Tibial nerve (tissue), 4 donors: ENCODE data around the gene DPEP2. TPM values are rescaled to one million over a fixed set of nuclear protein-coding genes. Genes with fewer than 3 reads are reported as not detected.
"Not testable (repeated sequence)": the region's sequence is repeated elsewhere in the genome, so short reads cannot be mapped to it uniquely, and the experiment has no call there.

Source experiments
- DNase-seq, 2 donors: peaks; one replicate each; pipeline ENCODE4 v3.0.0-alpha.2; 2019; ENCODE audit warnings: low spot score in 2 of 2
- H3K27ac ChIP-seq, 4 donors: fragments of 200-600 bp; sonication (generic) in 3 of 4; one replicate each; pipeline ENCODE4 v1.5.1; 2017 to 2019; ENCODE audit warnings: mild to moderate bottlenecking in 1 of 4
- H3K27me3 ChIP-seq, 2 donors: fragments of 200-600 bp; sonication (generic) in 1 of 2; one replicate each; pipeline versions ENCODE4 v1.5.1 to v1.6.0; 2017 to 2019
- H3K36me3 ChIP-seq, 3 donors: fragments of 200-600 bp; sonication (generic); one replicate each; pipeline ENCODE4 v1.5.1; 2018 to 2019
- H3K4me1 ChIP-seq, 4 donors: fragments of 200-600 bp; sonication (generic) in 3 of 4; one replicate each; pipeline ENCODE4 v1.5.1; 2017 to 2019
- H3K4me3 ChIP-seq, 4 donors: fragments of 200-600 bp; sonication (generic) in 3 of 4; one replicate each; pipeline ENCODE4 v1.5.1; 2017 to 2019; ENCODE audit warnings: mild to moderate bottlenecking in 1 of 4, moderate library complexity in 1 of 4
- H3K9me3 ChIP-seq, 4 donors: fragments of 200-600 bp; sonication (generic) in 3 of 4; one replicate each; pipeline ENCODE4 v1.5.1; 2017 to 2019
- CTCF ChIP-seq, 5 experiments: fragments of 200-600 bp in 3 of 5; fragments of 450-650 bp in 2 of 5; sonication (generic) in 3 of 5; IDR thresholded peaks; one replicate each; pipeline ENCODE4 v1.5.1; 2016 to 2019; ENCODE audit warnings: antibody characterized with exemption in 5 of 5, mild to moderate bottlenecking in 3 of 5, moderate library complexity in 2 of 5
- EP300 ChIP-seq, 2 donors: sonication (generic); formaldehyde crosslinking; IDR thresholded peaks; one replicate each; pipeline ENCODE4 v1.6.1; 2017; ENCODE audit warnings: antibody characterized with exemption in 2 of 2, mild to moderate bottlenecking in 1 of 2
- POLR2A ChIP-seq, 2 donors: fragments of 450-650 bp; IDR thresholded peaks; one replicate each; pipeline ENCODE4 v1.6.1; 2017; ENCODE audit warnings: antibody characterized with exemption in 2 of 2, mild to moderate bottlenecking in 2 of 2, moderate library complexity in 2 of 2
- WGBS, 2 donors: methylation state at CpG; one replicate each; pipeline ENCODE4 v1.1.5; 2018; 5-methylcytosine and 5-hydroxymethylcytosine counted together
- total RNA-seq, 4 donors: library from RNA; depleted of rRNA; stranded (reverse); fragments of >200 nt; gene quantifications; one replicate each; pipeline ENCODE4 v1.1.0, GENCODE V29; 2016

DPEP2 gene
- total RNA-seq, 4 donors from 2014 or later: 1.0 to 12.6 (median 3.8) TPM

GRCh38 chr16:67996666-67997065, 2.6 kb downstream of the DPEP2 start:
- no peak for DNase-seq
- no peaks in the 10 kb centered on the region for H3K36me3 ChIP-seq
- H3K4me3 ChIP-seq: no peak overlapping the region
- no peak overlapping the region for H3K27ac ChIP-seq
- no peaks in the 10 kb centered on the region for H3K27me3 ChIP-seq
- no peak for TF ChIP-seq CTCF (IDR thresholded peaks at IDR 0.05)
- no peak for TF ChIP-seq POLR2A (IDR thresholded peaks at IDR 0.05)
- no peak for TF ChIP-seq EP300 (IDR thresholded peaks at IDR 0.05)
- WGBS, 2 donors: 86 to 88% methylated on average over 5 of the region's 5 CpGs
- H3K9me3 ChIP-seq: no peaks in the 10 kb centered on the region
- peaks cover 0 to 21% (median 11%) of the 10 kb centered on the region in 4 donors for H3K4me1 ChIP-seq

- 70 to 72% methylated on average over 5 of the region's 5 CpGs for WGBS, 2 donors
- TF ChIP-seq CTCF (IDR thresholded peaks at IDR 0.05) (no peak), EP300 (IDR thresholded peaks at IDR 0.05) (no peak), POLR2A (IDR thresholded peaks at IDR 0.05) (no peak)
- Histone ChIP-seq H3K4me1 (peaks cover 0 to 21% (median 10%) of the 10 kb centered on the region in 4 donors), H3K36me3 (no peaks in the 10 kb centered on the region), H3K27me3 (no peaks in the 10 kb centered on the region), H3K4me3 (no peak overlapping the region), H3K9me3 (no peaks in the 10 kb centered on the region), H3K27ac (no peak overlapping the region)
- DNase-seq: no peak
Measured at GRCh38 chr16:67995423-67995822, 3.9 kb downstream of the DPEP2 start.

DNA sequence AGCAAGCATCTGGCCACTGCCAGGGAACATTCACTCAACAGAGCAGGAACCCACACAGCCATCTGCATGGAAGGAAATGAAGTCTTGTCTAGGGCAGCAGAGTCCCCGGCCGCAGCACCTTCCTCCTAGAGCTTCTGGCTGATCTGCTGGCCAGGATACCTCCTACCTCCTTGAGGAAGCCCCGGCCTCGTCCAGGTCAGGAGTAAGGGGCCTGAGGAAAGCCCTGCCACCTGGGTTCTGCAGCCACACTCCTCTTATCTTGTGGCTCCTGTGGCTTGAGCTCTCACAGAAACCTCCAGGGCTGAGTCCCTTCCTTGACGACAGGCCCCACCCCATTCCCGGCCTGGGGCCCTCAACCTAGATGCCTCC, 5.3 kb downstream of the DPEP2 start:
- peak overlapping the region in 1 of 4 donors; percentile 38 for H3K4me3 ChIP-seq
- peaks cover 0 to 15% (median 6%) of the 10 kb centered on the region in 4 donors for H3K4me1 ChIP-seq
- H3K36me3 ChIP-seq, H3K27me3 ChIP-seq, H3K9me3 ChIP-seq, DNase-seq: not testable (repeated sequence)
- H3K27ac ChIP-seq: peak overlapping the region in 3 of 4 donors; percentile 69 to 80 (median 77)
- 55 to 90% methylated on average over 2 of the region's 6 CpGs for WGBS, 2 donors

DNA sequence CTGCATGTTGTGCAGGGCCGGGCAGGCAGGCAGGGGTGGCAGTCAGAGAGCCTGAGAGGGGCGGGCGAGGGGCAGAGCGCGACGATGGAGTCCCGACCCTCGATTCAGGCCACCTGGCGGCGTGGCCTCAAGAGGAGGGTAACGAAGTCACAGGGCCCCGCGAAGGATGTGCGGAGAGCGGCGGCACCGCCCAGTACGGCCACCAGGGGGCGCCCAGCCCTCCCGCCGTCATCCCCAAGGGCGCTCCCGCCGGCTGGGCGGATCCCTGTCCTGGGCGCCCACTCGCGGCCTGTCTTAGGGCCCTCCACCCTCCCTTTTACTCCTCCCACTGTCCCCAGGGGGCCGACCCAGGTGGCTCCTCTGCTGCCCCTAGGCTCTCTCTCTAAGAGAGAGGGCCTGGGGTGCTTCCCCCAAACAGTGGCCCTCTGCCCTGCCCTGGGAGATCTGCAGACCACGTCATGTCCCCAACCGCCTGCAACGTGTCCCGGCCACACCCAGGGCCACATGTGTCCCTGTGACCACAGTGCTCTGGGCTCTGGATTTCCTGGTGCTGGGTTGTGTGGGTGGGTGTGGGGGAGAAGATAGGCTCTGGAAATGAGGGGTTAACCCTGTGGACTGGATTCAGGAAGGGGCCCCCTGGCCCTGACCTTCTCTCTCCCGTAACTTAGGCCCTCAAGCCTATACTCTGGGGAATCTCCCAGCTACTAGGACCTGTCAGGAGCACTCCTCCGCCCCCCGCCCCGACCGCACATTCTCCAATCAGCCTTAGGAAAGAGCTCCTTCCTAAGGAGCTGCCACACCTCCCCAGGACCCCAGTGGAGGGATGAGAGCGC, 5.9 kb downstream of the DPEP2 start:
- Histone ChIP-seq H3K4me3 (peak overlapping the region; percentile 20 to 46 (median 42)), H3K9me3 (no peaks in the 10 kb centered on the region), H3K4me1 (peaks cover 0 to 15% (median 6%) of the 10 kb centered on the region in 4 donors), H3K27me3 (no peaks in the 10 kb centered on the region), H3K27ac (peak overlapping the region; percentile 57 to 80 (median 73)), H3K36me3 (no peaks in the 10 kb centered on the region)
- 11 to 17% methylated on average over 22 to 34 of the region's 39 CpGs for WGBS, 2 donors
- DNase-seq: peak; percentile 54
- TF ChIP-seq POLR2A (IDR thresholded peaks at IDR 0.05) (peak in 1 of 2 donors; percentile 20), EP300 (IDR thresholded peaks at IDR 0.05) (peak in 1 of 2 donors; percentile 42), CTCF (IDR thresholded peaks at IDR 0.05) (peak; percentile 98 to 99 (median 99))

GRCh38 chr16:67992661-67993206, 6.5 kb downstream of the DPEP2 start:
- Histone ChIP-seq H3K36me3 (no peaks in the 10 kb centered on the region), H3K4me1 (peaks cover 0 to 15% (median 6%) of the 10 kb centered on the region in 4 donors), H3K9me3 (no peaks in the 10 kb centered on the region), H3K27me3 (no peaks in the 10 kb centered on the region), H3K27ac (peak overlapping the region in 2 of 4 donors; percentile 77 to 80), H3K4me3 (peak overlapping the region in 3 of 4 donors; percentile 20 to 46 (median 38))
- 74 to 80% methylated on average over 12 to 17 of the region's 20 CpGs for WGBS, 2 donors
- DNase-seq: no peak
- TF ChIP-seq POLR2A (IDR thresholded peaks at IDR 0.05): no peak

GRCh38 chr16:67990018-67990386, 9.3 kb downstream of the DPEP2 start:
- no peak for TF ChIP-seq EP300 (IDR thresholded peaks at IDR 0.05)
- TF ChIP-seq CTCF (IDR thresholded peaks at IDR 0.05): no peak
- no peak for TF ChIP-seq POLR2A (IDR thresholded peaks at IDR 0.05)
- Histone ChIP-seq H3K9me3 (no peaks in the 10 kb centered on the region), H3K27ac (no peak overlapping the region), H3K36me3 (no peaks in the 10 kb centered on the region), H3K4me3 (no peak overlapping the region), H3K4me1 (peaks cover 0 to 15% (median 6%) of the 10 kb centered on the region in 4 donors), H3K27me3 (no peaks in the 10 kb centered on the region)
- DNase-seq: no peak
- WGBS, 2 donors: 70 to 77% methylated on average over 6 of the region's 6 CpGs
